ENCODE measurements around the gene CXCR6.
A peak's percentile ranks its signal among the peaks of the same experiment; 100 is the strongest.

CXCR6 gene

DNA sequence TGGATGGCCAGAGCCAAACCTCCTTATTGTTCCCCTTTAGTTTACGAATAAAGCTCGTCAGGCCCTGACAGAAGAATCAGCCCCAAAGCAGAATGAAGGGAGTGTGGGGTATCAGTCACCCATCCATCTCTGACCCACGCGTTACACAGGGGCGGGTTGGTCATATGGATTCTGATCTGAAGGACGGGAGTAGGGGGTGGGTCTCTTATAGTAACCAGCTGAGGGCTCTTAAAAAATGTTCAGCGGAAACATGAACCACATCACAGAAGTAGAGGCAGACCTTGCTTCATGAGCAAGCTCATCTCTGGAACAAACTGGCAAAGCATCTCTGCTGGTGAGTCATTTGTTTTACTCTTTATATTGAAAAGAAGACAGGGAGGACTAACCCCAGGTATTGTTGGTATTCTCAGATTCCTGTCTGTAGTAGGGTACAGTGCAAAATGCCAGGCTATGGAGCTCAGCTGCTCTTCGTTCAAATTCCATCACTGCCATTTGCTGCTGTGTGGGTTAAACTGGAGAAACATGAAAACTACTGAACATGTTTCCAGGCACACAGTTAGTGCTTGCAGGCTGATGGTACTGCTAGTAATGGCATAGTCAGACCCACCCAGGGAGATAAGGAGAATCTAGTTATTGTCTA, at the start of gene CXCR6:
TSS of gene CXCR6 (plus strand) at position 258 of the 640 bp plus-strand sequence. CDS start 3,018 bp downstream, outside the sequence.
- Histone ChIP-seq H3K27ac (ENCODE audit: low read length) (no peak within 1 kb of the TSS), H3K9me3 (ENCODE audit: control insufficient read depth in 1 of 2, low read length in 2 of 2) (no peaks in the 10 kb centered on the region), H3K4me3 (ENCODE audit: low read depth in 1 of 2, low read length in 2 of 2) (peak within 1 kb of the TSS in 1 of 2 donors; percentile 5), H3K4me1 (ENCODE audit: control insufficient read depth in 1 of 2, insufficient read depth in 2 of 2, low read length in 2 of 2) (peaks cover 3 to 10% of the 10 kb centered on the region in 2 donors), H3K36me3 (ENCODE audit: control insufficient read depth in 1 of 2, insufficient read depth in 2 of 2, low read length in 2 of 2) (peaks cover 26 to 54% of the 10 kb centered on the region in 2 donors), H3K27me3 (ENCODE audit: low read depth, low read length) (no peaks in the 10 kb centered on the region)

DNA sequence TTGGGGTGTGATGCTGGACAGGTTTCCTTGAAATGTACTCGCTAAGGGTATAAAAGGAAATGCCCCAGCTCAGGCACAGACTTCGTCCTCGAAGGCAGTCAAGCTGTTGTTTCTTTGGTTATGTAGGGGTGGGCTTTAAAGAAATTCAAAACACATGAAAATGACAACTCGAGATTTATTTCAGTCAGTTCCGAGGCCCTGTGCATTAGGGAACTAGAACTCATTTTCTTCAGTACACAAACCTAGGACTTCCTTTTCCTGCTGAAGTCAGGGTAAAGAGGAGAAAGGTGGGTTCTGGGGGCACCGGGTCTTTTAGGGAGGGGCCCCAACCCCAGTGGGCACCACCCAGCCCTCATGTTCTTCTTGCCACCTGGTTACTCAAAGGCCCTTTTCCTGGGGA, 49.2 kb upstream of the CXCR6 start:
- H3K36me3 ChIP-seq (ENCODE audit: control insufficient read depth in 1 of 2, insufficient read depth in 2 of 2, low read length in 2 of 2): no peaks in the 10 kb centered on the region
- no peak overlapping the region for H3K27ac ChIP-seq (ENCODE audit: low read length)
- H3K4me3 ChIP-seq (ENCODE audit: low read depth in 1 of 2, low read length in 2 of 2): no peak overlapping the region
- no peaks in the 10 kb centered on the region for H3K9me3 ChIP-seq (ENCODE audit: control insufficient read depth in 1 of 2, low read length in 2 of 2)
- H3K27me3 ChIP-seq (ENCODE audit: low read depth, low read length): no peaks in the 10 kb centered on the region
- peaks cover 0 to 4% of the 10 kb centered on the region in 2 donors for H3K4me1 ChIP-seq (ENCODE audit: control insufficient read depth in 1 of 2, insufficient read depth in 2 of 2, low read length in 2 of 2)

DNA sequence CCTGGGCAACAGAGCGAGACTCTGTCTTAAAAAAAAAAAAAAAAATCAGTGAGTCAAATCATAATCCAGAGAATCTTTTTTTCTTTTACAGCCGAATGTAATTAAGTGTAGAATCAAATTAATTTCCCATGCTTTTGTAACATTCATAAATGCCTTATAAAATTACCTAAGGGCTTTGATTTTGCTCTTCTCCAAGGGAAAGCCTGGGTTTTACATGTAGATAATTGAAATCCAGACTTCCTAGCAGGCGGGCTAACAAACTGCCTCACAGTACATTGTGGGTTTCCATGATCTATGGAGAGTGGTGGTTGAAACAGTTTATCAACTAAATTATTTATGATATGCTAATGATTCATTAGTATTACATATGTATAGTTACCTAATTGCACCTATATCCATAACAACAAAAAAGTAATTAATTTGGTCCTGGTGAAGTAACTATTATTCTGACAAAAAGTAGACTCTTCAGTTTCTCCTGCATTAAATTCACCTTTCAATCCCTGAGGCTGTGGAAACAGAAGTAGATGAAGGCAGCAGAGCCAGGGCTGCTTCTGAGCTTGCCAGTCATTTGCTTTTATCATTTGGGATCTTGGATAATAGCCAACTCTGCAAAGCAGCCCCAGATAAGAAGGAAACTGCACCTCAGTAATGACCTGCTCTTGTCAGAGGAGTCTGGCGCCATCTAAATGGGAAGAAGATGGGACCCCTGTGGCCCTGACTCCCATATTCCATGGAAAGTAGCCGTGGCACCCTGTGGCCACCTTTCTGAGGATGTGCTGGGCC, 47.4 kb upstream of the CXCR6 start:
- Histone ChIP-seq H3K9me3 (ENCODE audit: control insufficient read depth in 1 of 2, low read length in 2 of 2) (no peaks in the 10 kb centered on the region), H3K36me3 (ENCODE audit: control insufficient read depth in 1 of 2, insufficient read depth in 2 of 2, low read length in 2 of 2) (no peaks in the 10 kb centered on the region), H3K4me3 (ENCODE audit: low read depth in 1 of 2, low read length in 2 of 2) (no peak overlapping the region), H3K27ac (ENCODE audit: low read length) (no peak overlapping the region), H3K27me3 (ENCODE audit: low read depth, low read length) (no peaks in the 10 kb centered on the region), H3K4me1 (ENCODE audit: control insufficient read depth in 1 of 2, insufficient read depth in 2 of 2, low read length in 2 of 2) (peaks cover 0 to 4% of the 10 kb centered on the region in 2 donors)

DNA sequence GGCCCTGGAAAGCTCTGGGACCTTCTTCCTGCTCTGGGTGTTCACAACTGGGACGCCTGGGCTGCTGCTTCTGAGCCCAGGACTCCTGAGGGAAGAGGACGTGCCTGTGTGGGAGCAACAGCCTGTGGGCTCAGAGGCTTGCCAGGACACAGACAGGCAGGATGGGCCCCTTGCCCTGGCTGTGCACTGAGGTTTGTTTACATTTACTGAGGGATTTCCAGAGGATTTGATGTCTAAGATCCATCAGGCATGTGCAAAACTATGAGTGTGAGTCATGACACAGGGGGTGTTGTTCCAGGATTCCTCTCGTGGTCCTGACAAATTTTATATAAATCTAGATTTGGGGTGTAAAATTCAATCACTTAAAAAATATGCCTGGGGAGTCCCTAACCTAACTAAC, 46.3 kb upstream of the CXCR6 start:
- no peak overlapping the region for H3K27ac ChIP-seq (ENCODE audit: low read length)

DNA sequence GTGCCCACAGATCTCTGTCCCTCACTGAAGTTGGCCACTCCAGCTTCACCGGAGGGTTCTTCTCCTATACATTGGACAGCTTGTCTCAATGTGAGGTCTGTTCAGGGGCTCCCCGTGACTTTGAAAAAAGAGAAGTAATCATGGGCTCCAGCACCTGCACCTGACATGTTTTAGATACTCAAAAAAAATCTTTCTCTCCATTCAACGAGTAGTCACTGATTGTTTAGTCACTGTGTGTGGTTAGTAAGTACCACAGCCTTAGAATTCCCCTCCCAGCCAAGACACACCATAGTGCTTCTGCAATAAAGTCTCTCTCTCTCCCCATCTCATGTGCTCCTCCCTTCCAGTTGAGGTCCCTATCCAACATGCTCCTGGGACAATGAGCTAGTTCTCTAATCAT, 38.3 kb upstream of the CXCR6 start:
- no peaks in the 10 kb centered on the region for H3K36me3 ChIP-seq (ENCODE audit: control insufficient read depth in 1 of 2, insufficient read depth in 2 of 2, low read length in 2 of 2)
- H3K27ac ChIP-seq (ENCODE audit: low read length): no peak overlapping the region
- no peaks in the 10 kb centered on the region for H3K27me3 ChIP-seq (ENCODE audit: low read depth, low read length)
- H3K4me3 ChIP-seq (ENCODE audit: low read depth in 1 of 2, low read length in 2 of 2): no peak overlapping the region
- H3K4me1 ChIP-seq (ENCODE audit: control insufficient read depth in 1 of 2, insufficient read depth in 2 of 2, low read length in 2 of 2): no peaks in the 10 kb centered on the region
- no peaks in the 10 kb centered on the region for H3K9me3 ChIP-seq (ENCODE audit: control insufficient read depth in 1 of 2, low read length in 2 of 2)

More for the DNA sequence above, 46.3 kb upstream of the CXCR6 start:
- no peak overlapping the region for H3K4me3 ChIP-seq (ENCODE audit: low read depth in 1 of 2, low read length in 2 of 2)
- H3K27me3 ChIP-seq (ENCODE audit: low read depth, low read length): no peaks in the 10 kb centered on the region
- H3K36me3 ChIP-seq (ENCODE audit: control insufficient read depth in 1 of 2, insufficient read depth in 2 of 2, low read length in 2 of 2): no peaks in the 10 kb centered on the region
- H3K9me3 ChIP-seq (ENCODE audit: control insufficient read depth in 1 of 2, low read length in 2 of 2): no peaks in the 10 kb centered on the region
- peaks cover 0 to 4% of the 10 kb centered on the region in 2 donors for H3K4me1 ChIP-seq (ENCODE audit: control insufficient read depth in 1 of 2, insufficient read depth in 2 of 2, low read length in 2 of 2)

DNA sequence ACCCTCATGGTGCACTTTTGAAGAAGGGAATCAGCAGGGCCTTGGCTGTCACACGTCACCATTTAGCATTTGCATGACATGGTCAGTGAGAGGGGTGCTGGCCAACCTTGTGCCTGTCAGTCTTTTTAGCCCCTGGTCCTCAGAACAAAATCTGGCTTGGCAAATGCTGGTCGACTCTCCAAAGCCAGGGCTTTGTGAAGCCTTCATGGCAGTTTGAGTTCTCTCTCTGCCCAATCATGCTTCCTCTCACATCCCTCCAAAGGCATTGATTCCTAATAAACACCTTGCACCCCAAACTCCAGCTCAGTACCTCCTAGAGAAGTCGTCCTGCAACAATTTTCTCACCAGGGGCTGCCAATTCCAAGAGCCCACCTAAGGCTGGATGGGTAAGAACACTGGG, 37.5 kb upstream of the CXCR6 start:
- no peaks in the 10 kb centered on the region for H3K4me1 ChIP-seq (ENCODE audit: control insufficient read depth in 1 of 2, insufficient read depth in 2 of 2, low read length in 2 of 2)
- H3K9me3 ChIP-seq (ENCODE audit: control insufficient read depth in 1 of 2, low read length in 2 of 2): no peaks in the 10 kb centered on the region

DNA sequence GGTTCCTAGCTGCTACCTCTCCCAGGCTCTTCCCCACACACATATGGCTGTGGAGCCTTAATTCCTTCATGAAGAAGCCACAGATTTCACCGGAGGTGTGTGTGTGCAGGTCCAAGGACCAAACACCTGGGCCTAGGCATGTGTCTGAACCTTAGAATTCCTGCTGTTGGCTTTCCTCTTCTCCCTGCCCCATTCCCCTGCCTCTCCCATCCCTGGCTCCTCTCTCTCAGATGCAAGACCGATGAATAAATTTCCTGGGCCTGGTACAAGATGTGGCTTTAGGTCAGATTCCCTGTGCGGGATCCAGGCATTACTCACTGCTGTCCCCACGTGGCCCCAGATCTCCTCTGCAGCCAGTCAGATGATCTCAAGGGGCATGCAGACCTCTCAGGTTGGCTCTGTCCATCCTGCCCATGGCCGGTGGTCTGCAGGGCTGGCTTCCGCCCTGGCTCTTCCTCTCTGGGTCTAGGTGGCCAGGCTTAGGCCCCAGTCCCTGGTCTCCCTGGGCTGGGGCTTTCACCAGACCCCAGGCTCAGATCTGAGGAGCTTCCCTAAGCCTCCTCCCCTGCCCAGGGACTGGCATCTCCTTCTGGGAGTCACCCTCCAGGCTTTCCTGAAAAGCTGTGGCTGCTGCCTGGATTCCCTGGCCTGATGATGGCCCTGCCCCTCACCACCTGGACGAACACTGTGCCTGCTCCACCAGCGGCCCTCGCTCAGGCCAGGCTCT, 36.4 kb upstream of the CXCR6 start:
- no peaks in the 10 kb centered on the region for H3K4me1 ChIP-seq (ENCODE audit: control insufficient read depth in 1 of 2, insufficient read depth in 2 of 2, low read length in 2 of 2)

More for the DNA sequence above, 37.5 kb upstream of the CXCR6 start:
- H3K36me3 ChIP-seq (ENCODE audit: control insufficient read depth in 1 of 2, insufficient read depth in 2 of 2, low read length in 2 of 2): no peaks in the 10 kb centered on the region
- H3K27ac ChIP-seq (ENCODE audit: low read length): no peak overlapping the region
- H3K4me3 ChIP-seq (ENCODE audit: low read depth in 1 of 2, low read length in 2 of 2): no peak overlapping the region
- H3K27me3 ChIP-seq (ENCODE audit: low read depth, low read length): no peaks in the 10 kb centered on the region

DNA sequence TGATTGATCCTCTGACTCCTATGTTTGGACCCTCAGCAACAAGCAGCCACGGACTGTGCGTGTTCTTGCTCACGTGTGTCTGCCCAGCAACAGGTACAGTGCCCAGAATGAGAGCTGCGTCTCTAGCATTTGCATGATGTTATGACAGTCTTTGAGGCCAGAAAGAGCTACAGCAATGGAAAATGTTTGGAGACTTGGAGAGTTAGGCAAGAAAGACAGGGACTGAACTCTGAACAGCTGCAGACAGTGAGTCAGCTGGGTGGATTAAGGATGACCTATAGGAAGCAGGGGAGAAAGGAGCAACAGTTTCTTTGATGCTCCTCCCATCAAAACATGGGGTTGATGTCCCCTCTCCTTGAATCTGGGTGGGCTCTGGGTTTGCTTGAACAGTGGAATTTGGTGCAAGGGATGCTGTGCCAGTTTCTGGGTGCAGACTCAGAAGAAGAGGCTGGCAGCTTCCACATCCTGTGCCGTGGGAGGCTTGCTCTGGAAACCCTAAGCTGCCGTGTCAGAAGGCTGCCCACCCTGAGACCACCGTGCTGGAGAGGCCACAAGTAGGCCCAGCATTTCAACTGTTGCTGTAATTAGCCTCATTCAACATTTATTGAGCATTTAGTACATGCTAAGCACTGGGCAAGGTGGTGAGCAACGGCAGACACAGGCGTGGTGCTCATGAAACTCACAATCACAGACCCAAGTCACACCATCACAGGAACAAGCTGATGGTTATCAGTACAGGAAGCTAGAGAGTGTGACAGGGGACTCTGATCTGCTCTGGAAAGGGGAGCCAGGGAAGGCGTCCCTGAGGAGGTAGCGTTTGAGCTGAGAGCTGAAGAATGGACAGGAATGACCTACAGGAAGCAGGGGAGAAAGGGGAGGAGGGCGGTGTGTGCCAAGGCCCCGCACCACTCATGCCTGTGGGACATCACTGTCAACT, 35.2 kb upstream of the CXCR6 start:
- Histone ChIP-seq H3K27me3 (ENCODE audit: low read depth, low read length) (no peaks in the 10 kb centered on the region), H3K9me3 (ENCODE audit: control insufficient read depth in 1 of 2, low read length in 2 of 2) (no peaks in the 10 kb centered on the region), H3K4me1 (ENCODE audit: control insufficient read depth in 1 of 2, insufficient read depth in 2 of 2, low read length in 2 of 2) (no peaks in the 10 kb centered on the region), H3K36me3 (ENCODE audit: control insufficient read depth in 1 of 2, insufficient read depth in 2 of 2, low read length in 2 of 2) (no peaks in the 10 kb centered on the region), H3K4me3 (ENCODE audit: low read depth in 1 of 2, low read length in 2 of 2) (no peak overlapping the region), H3K27ac (ENCODE audit: low read length) (no peak overlapping the region)

More for the DNA sequence above, 36.4 kb upstream of the CXCR6 start:
- H3K4me3 ChIP-seq (ENCODE audit: low read depth in 1 of 2, low read length in 2 of 2): no peak overlapping the region
- H3K9me3 ChIP-seq (ENCODE audit: control insufficient read depth in 1 of 2, low read length in 2 of 2): no peaks in the 10 kb centered on the region
- no peaks in the 10 kb centered on the region for H3K27me3 ChIP-seq (ENCODE audit: low read depth, low read length)
- no peak overlapping the region for H3K27ac ChIP-seq (ENCODE audit: low read length)
- H3K36me3 ChIP-seq (ENCODE audit: control insufficient read depth in 1 of 2, insufficient read depth in 2 of 2, low read length in 2 of 2): no peaks in the 10 kb centered on the region

DNA sequence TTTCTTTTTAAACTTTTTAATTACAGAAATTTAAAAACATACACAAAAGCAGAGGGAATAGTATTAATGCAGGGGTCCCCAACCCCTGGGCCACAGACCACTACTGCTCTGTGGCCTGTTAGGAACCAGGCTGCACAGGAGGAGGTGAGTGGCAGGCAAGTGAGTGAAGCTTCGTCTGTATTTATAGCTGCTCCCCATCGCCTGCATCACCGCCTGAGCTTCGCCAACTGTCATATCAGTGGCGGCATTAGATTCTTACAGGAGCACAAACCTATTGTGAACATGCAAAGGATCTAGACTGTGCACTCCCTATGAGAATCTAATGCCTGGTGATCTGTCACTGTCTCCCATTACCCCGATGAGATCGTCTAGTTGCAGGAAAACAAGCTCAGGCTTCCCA, 34.5 kb upstream of the CXCR6 start:
- Histone ChIP-seq H3K9me3 (ENCODE audit: control insufficient read depth in 1 of 2, low read length in 2 of 2) (no peaks in the 10 kb centered on the region), H3K27ac (ENCODE audit: low read length) (no peak overlapping the region), H3K36me3 (ENCODE audit: control insufficient read depth in 1 of 2, insufficient read depth in 2 of 2, low read length in 2 of 2) (no peaks in the 10 kb centered on the region), H3K4me3 (ENCODE audit: low read depth in 1 of 2, low read length in 2 of 2) (no peak overlapping the region), H3K4me1 (ENCODE audit: control insufficient read depth in 1 of 2, insufficient read depth in 2 of 2, low read length in 2 of 2) (no peaks in the 10 kb centered on the region), H3K27me3 (ENCODE audit: low read depth, low read length) (no peaks in the 10 kb centered on the region)

DNA sequence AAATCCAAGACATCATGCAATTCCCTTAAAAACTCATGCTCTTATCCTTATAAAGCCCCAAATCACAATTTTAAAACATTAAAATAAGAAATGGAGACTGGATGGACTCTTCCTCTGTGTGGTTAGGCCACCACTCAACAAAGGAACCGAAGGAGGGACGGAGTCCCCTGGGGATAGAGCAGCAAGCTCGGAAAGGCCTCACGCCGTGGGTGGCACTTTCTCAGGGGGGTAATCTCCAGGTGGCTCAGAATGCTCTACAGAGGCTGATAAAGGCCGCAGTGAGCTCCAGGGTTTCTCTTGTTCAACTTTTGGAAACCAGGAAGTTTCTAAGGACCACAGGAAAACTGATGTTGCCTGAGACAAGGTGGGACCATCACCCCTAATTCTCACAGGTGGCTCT, 33.7 kb upstream of the CXCR6 start:
- Histone ChIP-seq H3K36me3 (ENCODE audit: control insufficient read depth in 1 of 2, insufficient read depth in 2 of 2, low read length in 2 of 2) (no peaks in the 10 kb centered on the region), H3K27ac (ENCODE audit: low read length) (no peak overlapping the region)

More for the DNA sequence above, 33.7 kb upstream of the CXCR6 start:
- no peaks in the 10 kb centered on the region for H3K4me1 ChIP-seq (ENCODE audit: control insufficient read depth in 1 of 2, insufficient read depth in 2 of 2, low read length in 2 of 2)
- H3K27me3 ChIP-seq (ENCODE audit: low read depth, low read length): no peaks in the 10 kb centered on the region
- no peak overlapping the region for H3K4me3 ChIP-seq (ENCODE audit: low read depth in 1 of 2, low read length in 2 of 2)
- no peaks in the 10 kb centered on the region for H3K9me3 ChIP-seq (ENCODE audit: control insufficient read depth in 1 of 2, low read length in 2 of 2)
